HG03175 (cell line): Measurements from ENCODE around the gene EPSTI1.
"Not testable (repeated sequence)": the region's sequence is repeated elsewhere in the genome, so short reads cannot be mapped to it uniquely, and the experiment has no call there.

ENCODE experiments used
- ATAC-seq: cut with Tn5 transposase; IDR thresholded peaks from one replicate; pipeline ENCODE4 v1.9.1; 2021; ENCODE audit warnings: mild to moderate bottlenecking, moderate library complexity; ENCODE audit not compliant: unreplicated experiment

Gene EPSTI1

DNA sequence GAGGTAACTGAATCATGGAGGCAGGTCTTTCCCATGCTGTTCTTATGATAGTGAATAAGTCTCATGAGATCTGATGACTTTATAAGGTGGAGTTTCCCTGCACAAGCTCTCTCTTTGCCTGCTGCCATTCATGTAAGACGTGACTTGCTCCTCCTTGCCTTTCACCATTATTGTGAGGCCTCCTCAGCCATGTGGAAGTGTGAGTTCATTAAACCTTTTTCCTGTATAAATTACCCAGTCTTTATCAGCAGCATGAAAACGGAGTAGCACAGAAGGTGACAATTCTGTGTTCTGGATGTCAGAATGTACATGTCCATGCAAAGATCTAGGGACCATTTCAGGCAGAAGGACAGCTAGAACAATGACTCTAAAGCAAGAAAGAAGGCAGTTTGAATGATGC lies 129.7 kb downstream of the EPSTI1 start:
- not testable (repeated sequence) for ATAC-seq

DNA sequence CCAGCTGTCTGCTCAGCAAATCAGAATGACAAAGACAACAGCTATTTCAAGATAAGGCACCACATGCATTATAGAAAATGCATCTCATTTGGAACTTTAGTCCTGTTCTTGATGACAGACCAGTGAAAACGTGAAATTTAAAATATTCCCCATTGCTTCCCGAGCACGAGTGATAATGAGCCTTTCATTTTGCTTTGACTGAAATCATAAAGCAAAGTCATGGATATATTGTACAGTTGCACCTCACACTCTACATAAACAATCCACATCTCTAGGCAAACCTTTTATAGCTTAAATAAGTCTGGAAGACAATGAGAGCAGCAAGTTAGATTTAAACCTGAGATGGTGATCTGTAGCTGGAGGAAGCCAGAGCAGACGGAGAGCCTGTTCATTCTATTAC lies 131.6 kb downstream of the EPSTI1 start:
- no peak for ATAC-seq

DNA sequence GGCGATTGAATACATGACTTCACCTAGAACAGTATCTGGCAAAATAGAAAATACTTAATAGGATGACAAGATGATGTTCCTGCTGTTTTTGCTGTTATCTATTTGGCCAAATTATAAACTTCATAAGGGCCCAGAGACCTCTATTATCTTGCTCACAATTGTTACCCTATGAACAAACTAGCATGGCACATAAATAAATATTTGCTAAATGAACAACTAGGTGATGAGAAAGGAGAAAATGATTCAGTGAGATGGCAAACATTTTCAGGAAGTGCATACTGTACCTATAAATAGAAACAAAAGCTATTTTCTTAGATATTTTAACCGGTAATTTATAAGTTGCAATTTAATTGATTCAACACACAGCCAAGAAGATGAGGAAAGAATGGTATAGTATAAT lies 132.3 kb downstream of the EPSTI1 start:
- ATAC-seq, result no peak

DNA sequence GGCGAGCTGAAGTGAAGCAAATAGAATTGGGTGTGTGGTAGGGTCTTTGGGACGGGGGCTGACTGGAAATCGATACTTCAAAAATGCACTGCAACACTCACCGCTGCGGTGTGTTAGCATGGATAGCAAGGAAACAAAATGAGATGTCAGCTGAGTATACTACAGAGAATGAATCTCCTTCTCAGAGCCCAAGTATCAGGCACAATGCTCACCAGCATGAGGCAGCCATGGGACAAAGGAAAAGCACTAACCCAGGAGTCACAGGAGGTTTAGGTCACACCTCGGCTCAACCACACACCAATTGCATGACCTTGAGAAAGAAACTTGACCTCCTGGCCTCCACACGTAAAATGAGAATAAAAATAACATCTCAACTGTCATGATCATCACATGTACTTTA lies 136.6 kb downstream of the EPSTI1 start:
- no peak for ATAC-seq

DNA sequence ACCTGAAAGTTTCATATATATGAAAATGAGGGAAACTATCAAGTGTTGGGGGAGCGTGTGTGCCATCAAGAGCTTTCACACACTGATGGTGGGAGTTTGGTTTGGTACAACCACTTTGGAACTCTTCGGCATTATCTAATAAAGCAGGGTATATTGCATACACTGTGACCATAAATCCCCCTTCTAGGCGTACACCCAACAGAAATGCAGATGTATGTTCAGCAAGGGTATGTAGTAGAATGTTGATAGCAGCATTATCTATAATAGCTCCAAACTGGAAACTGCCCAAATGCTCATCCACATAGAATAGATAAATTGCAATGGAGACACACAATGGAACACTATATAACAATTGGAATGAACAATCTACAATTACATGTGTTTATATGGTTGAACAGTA lies 139.9 kb downstream of the EPSTI1 start:
- ATAC-seq, result no peak

DNA sequence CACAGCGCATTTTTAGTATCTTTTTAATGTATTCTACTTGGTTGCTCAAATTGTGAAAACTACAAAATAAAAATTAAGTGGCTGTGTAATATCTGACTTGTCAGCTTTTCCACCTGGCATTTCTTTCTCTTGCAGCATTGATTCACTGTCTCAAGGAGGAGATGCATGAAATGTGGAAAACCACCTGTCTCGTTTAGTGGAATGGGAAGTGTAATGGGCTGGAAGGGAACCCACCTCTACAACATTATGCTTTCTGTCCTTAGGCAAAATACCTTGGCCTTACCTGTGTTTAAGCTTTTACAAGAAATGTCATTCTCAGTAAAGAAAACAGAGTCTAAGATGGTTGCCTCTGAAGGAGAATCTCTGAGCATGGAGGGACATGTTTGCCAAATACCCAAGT lies 142.8 kb downstream of the EPSTI1 start:
- ATAC-seq, result no peak

DNA sequence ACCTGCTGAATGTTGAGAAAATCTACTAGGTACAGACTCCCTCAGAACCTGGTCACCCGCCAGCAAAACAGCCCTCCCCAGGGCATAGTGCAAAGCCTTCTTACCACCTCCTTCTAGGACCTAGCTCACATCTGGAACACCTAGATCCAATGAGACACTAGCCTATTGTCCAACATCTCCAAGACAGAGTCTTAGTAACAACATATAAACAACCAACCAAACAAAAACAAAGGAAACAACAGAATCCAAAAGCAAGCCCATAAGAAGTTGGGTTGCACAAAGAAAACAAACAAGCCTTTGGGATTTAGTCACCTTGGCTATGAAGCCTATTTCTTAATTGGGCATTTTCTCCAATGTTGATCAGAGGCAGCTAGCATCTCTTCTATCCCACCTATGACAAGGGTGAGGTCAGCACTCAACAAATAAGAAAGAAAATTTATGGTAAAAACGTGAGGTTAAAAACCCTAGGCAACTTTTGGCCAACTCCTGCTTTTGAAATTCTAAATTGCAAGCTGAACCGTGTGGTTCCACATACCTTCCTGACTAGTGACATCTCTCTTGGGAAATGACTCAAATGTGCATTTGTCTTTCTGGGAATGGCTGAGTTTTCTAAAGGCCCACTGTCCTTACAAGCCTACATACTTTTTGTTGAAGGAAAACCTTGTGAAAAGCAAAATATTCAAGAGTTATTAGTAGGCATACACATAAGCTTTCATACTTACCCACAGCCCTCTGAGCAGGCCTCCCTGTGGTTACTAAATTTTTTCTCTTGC lies 144.0 kb downstream of the EPSTI1 start:
- no peak for ATAC-seq

DNA sequence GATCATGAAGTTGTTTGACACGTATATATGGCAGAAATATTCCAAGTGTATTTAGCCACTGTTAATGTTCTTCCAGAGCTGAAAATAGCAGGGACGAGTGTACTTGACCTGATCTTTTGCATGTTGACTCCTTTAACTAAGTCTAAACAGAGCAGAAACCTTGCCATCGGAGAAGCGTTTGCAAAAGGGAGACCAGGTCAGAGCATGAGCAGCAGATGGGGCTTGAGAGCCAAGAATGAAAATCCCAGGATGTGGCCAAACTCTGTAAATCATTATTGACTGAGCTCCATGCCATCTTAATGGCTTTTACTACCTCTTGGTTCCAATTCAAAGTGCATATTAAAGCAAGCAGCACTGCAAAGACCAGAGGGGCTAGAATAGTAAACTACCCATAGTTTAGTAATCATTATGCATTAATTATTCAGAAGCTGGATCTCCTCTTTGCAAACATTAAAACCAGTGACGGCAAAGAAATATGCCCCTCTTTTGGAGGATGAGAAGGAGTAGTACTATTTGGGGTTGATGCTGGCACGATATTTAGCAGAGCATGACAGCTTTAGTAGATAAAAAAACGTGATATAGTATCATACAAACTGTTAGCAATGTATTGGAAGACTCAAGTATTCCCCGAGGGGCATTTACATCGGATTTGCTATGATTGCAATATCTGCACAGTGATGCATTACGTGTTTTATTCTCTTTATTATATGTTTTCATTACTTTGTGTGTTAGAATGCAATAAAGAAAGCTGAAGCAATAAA lies 154.9 kb downstream of the EPSTI1 start:
- no peak for ATAC-seq
